ENCODE measurements around the gene PABPC1L2B.
"Not testable (repeated sequence)": the region's sequence is repeated elsewhere in the genome, so short reads cannot be mapped to it uniquely, and the experiment has no call there.

Gene PABPC1L2B

DNA sequence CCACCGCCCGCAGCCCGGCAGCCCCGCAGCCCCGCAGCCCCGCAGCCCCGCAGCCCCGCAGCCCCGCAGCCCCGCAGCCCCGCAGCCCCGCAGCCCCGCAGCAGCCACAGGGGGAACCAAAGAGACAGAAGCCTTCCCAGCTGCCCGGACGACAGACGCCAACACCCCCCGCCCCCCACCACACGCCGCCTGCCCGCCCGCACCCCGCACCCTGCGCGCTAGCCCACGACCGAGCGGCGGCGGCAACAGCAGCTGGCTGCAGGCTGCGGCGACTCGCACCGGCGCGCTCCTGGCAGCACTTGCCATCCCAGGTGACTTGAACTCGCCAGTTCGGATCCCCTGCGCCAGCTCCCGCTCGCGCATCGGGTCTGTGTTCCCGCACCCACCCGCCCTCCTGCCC, at the start of gene PABPC1L2B:
Gene PABPC1L2B, plus strand, starts transcription at position 207 of the 400 bp plus-strand sequence. CDS start 704 bp downstream, outside the sequence.
- not testable (repeated sequence) for DNase-seq (ENCODE audit: low read depth in 2 of 2)

DNA sequence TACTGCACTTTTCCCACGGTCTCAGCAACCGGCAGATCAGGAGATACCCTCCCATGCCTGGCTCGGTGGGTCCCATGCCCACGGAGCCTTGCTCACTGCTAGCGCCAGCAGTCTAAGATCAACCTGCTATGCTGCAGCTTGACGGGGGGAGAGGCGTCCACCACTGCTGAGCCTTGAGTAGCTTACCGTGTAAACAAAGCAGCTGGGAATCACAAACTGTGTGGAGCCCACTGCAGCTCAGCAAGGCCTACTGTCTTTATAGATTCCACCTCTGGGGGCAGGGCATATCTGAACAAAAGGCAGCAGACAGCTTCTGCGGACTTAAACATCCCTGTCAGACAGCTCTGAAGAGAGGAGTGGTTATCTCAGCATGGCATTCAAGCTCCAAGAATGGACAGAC, 42.8 kb upstream of the PABPC1L2B start:
- not testable (repeated sequence) for DNase-seq (ENCODE audit: low read depth in 2 of 2)

DNA sequence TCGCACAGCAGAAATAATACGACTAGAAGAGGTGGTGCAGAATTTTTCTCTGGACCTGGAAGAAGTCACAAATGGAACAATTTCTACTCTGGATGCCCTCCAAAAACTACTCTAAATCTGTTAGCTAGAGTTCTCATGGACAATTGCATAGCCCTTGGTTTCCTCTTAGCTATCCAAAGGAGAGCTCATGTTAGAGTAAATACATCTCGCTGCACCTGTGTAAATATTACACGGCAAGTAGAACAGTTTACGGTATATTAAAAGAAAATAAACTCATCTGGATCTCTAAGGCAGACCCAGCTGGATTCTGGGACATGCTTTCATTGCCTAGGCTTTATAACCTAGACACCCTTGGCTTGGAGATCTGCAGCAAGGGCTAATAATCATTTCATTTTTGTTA, 30.9 kb upstream of the PABPC1L2B start:
- not testable (repeated sequence) for DNase-seq (ENCODE audit: low read depth in 2 of 2)

DNA sequence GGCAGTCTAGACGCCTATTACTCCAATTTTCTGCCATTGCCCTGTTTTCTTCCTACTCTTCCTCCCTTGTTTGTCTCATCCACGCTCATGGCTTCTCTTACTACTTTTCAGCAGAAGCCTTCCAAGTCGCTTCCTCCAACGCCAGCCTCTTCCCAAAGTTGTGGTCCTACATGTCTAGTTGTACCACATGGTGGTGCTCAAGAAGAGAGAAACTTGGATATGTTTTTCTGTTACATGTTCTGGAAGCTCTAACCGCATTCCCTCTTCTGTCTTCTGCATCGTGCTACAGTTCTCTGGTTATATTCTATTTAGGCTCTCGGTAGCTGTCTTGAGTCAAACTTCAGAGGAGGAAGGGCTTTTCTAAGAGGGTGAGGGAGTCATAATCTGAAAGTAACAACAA, 27.9 kb upstream of the PABPC1L2B start:
- DNase-seq (ENCODE audit: low read depth in 2 of 2): not testable (repeated sequence)

DNA sequence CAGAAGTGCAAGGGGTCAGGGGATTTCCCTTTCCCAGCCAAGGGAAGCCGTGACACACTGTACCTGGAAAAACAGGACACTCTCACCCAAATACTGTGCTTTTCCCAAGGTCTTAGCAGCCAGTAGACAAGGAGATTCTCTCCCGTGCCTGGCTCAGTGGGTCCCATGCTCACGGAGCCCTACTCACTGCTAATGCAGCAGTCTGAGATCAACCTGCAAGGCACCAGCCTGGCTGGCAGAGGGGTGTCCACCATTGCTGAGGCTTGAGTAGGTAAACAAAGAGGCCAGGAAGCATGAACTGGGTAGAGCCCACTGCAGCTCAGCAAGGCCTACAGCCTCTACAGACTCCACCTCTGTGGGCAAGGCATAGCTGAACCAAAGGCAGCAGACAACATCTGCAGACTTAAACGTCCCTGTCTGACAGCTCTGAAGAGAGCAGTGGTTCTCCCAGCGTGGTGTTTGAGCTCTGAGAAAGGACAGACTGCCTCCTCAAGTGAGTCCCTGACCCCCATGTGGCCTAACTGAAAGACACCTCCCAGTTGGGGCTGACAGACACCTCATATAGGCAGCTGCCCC, 21.8 kb upstream of the PABPC1L2B start:
- DNase-seq (ENCODE audit: low read depth in 2 of 2): not testable (repeated sequence)

DNA sequence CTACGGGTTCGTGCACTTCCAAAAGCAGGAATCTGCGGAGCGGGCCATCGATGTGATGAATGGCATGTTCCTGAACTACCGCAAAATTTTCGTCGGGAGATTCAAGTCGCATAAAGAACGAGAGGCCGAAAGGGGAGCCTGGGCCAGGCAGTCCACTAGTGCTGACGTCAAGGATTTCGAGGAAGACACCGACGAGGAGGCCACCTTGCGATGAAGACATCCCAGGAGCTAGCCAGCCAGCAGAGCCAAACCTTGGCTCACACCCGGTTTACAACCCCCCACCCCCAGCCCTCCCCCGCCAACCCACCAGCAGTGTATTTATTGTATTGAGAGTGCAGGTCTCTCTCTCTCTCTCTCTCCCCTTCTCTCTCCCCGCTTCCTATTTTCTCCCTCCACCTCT, 1.3 kb downstream of the PABPC1L2B start:
- DNase-seq (ENCODE audit: low read depth in 2 of 2): not testable (repeated sequence)

DNA sequence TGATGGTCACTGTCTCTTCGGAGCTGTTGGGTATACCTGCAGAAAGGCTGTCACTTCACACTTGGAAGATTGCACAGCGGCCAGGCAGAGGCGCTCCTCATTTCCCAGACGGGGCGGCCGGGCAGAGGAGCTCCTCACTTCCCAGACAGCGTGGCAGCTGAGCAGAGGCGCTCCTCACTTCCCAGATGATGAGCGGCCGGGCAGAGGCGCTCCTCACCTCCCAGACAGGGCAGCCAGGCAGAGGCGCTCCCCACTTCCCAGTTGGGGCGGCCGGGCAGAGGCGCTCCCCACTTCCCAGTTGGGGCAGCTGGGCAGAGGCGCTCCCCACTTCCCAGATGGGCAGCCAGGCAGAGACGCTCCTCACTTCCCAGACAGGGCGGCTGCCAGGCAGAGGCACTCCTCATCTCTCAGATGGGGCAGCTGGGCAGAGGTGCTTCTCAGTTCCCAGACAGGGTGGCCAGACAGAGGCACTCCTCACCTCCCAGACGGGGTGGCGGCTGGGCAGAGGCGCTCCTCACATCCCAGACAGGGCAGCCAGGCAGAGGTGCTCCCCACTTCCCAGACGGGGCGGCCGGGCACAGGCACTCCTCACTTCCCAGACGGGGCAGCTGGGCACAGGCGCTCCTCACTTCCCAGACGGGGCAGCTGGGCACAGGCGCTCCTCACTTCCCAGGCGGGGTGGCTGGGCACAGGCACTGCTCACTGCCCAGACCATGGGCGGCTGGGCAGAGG, 18.8 kb downstream of the PABPC1L2B start:
- DNase-seq (ENCODE audit: low read depth in 2 of 2): no peak

DNA sequence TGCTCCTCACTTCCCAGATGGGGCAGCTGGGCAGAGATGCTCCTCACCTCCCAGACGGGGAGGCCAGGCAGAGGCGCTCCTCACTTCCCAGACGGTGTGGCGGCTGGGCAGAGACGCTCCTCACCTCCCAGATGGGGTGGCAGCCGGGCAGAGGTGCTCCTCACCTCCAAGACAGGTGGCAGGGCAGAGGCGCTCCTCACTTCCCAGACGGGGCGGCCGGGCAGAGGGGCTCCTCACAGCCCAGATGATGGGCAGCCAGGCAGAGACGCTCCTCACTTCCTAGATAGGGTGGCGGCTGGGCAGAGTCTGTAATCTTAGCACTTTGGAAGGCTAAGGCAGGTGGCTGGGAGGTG, 19.3 kb downstream of the PABPC1L2B start:
- not testable (repeated sequence) for DNase-seq (ENCODE audit: low read depth in 2 of 2)

DNA sequence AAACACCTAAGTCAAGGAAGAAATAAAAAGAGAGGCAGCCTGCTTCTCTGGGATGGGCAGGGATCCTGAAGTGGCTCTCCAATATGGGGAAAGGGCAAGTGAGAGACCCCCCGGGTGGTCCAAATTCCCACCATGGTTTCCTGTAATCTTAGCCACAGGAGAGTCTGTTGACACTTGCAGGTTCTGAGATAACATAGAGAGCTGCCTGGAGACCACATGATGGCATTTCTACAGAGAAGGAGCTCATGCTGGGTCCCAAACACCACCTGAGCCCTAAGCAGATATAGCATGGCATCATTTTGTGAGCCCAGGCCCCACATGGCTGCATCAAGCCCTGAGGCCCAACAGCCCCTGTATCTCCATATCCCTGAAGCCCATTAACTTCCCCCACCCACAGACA, 26.1 kb downstream of the PABPC1L2B start:
- DNase-seq (ENCODE audit: low read depth in 2 of 2): no peak

All from stimulated activated CD4-positive, alpha-beta T cell treated with anti-CD3 and anti-CD28 coated beads, Interleukin-15, amount 100 ng/mL, for 48 hours (primary cell).